GM20431 (cell line): ENCODE results near the gene SIAH3.
"Not testable (repeated sequence)": the region's sequence is repeated elsewhere in the genome, so short reads cannot be mapped to it uniquely, and the experiment has no call there.

Experiments used
- in situ Hi-C: fragments of 300-500 bp; cut with MseI, MboI; formaldehyde crosslinking; loops from one replicate; pipeline ENCODE4 v1.15.0; 2020; ENCODE audit warnings: low sequenced_read_pairs; ENCODE audit not compliant: unreplicated experiment

Gene SIAH3, protein sequence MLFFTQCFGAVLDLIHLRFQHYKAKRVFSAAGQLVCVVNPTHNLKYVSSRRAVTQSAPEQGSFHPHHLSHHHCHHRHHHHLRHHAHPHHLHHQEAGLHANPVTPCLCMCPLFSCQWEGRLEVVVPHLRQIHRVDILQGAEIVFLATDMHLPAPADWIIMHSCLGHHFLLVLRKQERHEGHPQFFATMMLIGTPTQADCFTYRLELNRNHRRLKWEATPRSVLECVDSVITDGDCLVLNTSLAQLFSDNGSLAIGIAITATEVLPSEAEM

DNA sequence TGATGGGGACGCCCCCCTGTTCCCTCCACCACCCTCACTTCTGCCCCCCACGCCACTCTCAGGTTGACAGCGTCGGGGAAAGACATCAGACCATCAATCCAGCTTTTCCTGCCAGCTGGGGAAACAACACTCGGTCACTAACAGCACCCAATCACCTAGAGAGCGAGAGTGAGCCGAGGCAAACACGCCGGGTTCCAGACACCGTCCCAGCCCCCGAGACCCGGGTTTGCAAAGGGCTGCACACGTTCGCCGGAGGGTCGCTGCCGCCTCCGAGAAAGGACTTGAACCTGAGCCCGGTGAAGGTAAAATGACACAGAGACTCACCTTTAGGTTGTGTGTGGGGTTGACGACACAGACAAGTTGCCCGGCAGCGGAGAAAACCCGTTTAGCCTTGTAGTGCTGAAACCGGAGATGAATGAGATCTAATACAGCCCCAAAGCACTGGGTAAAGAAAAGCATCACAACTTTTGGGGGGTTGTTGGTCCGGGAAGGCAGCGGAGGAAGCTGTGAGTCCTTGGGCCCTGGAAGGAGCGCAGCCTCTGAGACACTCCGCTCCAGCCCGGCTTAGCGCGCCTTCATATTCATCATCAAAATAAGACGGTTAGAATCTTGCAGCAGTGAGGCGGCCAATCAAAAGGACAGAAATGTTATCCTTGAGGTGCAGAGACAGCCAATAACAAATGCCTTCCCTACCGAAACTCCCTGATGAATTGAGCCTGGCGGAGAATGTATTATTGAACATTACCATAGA is at the start of gene SIAH3:
TSS of gene SIAH3 (minus strand) at position 583 of the 751 bp plus-strand sequence. CDS start at position 459, 124 bp downstream.
- in situ Hi-C loops = no loop called here

DNA sequence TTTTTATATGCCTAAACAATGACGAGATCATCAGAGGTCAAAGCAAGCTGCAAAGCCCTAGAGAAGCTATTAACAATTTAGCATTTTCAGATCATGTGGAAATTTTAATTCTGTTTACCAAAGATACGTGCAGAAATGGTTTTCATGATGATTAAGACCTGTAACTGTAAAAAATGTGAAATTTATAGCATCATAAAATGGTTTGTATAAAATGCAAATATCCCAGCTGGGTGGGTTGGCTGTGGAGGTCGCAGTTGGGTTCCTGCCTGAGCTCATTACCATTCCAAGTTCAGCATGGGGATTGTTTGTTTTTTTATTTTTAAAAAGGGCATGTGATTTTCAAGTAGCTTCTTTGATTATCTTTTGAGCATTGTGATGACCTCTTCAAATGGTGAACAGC is 47.9 kb upstream of the SIAH3 start:
- in situ Hi-C loops = no loop called here

DNA sequence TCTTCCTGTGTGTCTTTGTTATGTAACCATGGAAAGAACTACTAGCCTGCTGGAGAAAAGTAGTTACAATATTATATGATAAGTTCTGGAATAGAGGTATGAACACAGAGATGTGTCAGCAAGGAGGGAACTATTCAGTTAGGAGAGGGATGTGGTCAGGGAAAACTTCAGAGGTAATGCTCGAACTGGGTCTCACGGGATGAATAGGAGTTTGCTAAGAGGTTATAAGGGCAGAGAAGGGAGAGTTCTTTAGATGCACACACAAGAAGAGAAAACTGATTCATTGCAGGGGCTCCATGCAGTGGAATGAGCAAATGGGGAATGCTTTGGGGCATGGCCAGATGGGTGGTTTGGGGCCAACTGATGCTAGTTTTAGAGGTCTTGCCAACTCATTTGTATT is 46.0 kb upstream of the SIAH3 start:
- in situ Hi-C loops = no loop called here

DNA sequence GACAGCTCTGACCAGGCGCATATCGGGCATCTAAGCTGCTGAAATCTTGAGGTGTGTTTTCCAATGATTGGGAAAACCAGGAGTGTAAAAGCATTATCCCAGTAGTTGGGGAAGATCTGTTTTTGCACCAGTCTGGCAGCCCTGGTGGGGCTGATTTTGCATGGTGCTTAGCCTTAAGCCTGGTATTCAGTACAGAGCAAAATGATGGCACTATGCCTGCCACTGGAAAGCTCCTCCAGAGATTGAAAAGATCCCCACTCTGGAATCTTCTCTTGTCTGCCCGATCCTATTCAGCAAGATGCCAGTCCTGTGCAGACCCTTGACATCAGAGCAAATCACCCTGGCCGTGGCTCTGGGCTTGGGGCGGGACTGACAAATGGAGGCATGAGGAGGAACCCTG is 44.7 kb upstream of the SIAH3 start:
- in situ Hi-C loops = no loop called here

DNA sequence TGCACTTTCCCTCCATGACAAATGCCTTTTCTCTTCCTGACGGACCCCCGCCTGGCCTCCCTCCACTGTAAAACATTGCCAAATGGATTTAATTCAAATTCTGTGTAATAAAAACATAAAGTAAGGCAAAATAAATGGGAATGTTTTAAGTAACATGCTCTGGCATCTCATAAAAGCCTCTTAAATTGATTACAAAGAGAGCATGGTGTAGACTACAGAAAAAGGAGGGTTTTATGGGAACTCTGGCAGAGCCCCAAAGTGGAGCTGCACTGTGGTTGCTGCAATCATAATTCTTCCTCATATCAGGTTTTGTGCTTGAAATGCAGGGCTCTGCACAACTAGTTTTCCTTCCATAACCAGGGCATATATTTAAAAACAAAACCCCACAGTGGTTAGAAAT is 44.3 kb upstream of the SIAH3 start:
- in situ Hi-C loops = no loop called here

DNA sequence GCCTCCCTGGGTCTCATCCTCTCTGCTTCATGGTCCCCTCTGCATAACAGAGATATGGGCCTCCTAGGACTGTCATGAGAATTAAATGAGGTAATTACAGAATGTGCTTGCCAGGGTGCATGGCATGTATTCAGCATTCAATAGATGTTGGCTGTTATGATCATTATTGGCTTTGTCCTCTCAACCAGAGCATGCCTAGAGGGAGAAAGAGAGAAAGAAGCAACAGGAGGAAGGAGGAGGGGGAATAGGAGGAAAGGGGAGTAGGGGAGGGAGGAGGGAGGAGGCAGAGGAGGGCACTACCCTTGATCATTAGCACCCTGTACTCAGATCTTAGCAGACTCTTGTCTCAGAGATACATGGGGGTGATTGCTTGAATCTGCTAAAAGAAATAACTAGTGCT is 41.0 kb upstream of the SIAH3 start:
- in situ Hi-C loops = no loop called here

DNA sequence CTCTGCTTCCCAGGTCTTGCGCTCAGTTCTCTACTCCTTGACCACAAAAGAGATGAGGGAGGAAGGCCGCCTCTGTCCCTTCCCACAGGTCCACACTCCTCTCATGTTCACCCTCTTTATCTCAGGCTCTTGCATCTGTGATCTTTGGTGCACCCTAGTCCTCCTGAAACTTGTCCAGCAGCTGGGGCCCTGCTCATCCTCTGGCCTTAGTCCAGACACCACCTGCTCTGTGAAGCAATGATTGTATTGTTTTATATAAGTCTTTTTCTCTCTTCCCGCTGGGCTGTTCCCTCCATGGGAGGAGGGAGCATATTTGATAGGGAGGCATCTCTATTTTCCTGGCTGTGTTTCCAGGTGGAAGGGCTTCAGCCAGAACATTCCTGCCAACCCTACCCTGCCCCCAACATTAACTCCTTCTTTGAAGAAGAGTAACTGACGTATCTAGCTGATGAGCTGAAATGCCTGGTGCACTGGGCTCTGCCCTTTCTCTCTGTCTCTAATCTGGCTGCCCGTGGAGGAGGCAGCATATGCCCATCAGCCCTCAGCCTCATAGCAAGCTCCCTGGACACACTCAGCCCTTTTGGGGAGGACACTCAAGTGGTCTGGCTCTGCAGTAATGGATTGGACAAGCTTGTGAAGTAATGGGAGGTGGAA is 38.2 kb upstream of the SIAH3 start:
- in situ Hi-C loops = no loop called here

- in situ Hi-C loops = no loop called here
Measured at GRCh38 chr13:45886466-45886865, 34.9 kb upstream of the SIAH3 start.

GRCh38 chr13:45885194-45885593 is 33.6 kb upstream of the SIAH3 start:
- in situ Hi-C loops = no loop called here

DNA sequence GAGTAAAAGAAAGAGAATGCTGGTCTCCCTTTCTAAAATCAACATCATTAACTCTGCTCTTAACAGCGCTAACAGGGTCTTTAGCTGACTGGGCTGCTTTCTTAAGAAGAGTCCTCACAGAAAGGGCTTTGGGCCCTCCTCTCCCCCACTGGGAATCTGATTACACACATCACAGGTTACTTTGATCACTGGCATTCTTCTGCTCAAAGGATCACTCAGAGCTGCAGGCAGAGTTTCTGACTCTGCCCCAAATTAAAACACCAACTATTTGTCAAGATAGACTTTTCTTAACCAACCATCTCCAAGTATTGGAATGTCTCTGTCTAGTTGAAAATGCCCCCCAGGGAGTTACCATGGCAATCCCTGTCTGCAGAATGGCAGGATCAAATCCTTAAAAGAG is 31.1 kb upstream of the SIAH3 start:
- in situ Hi-C loops = no loop called here

GRCh38 chr13:45881353-45881752 is 29.8 kb upstream of the SIAH3 start:
- in situ Hi-C loops = no loop called here

- in situ Hi-C loops = no loop called here
Measured at GRCh38 chr13:45880242-45880641, 28.7 kb upstream of the SIAH3 start.

- in situ Hi-C loops = no loop called here
Measured at GRCh38 chr13:45879666-45880065, 28.1 kb upstream of the SIAH3 start.

- in situ Hi-C loops = no loop called here
Measured at GRCh38 chr13:45878966-45879365, 27.4 kb upstream of the SIAH3 start.

- in situ Hi-C loops = no loop called here
Measured at GRCh38 chr13:45876781-45877180, 25.2 kb upstream of the SIAH3 start.

- in situ Hi-C loops = no loop called here
Measured at GRCh38 chr13:45875951-45876350, 24.4 kb upstream of the SIAH3 start.

DNA sequence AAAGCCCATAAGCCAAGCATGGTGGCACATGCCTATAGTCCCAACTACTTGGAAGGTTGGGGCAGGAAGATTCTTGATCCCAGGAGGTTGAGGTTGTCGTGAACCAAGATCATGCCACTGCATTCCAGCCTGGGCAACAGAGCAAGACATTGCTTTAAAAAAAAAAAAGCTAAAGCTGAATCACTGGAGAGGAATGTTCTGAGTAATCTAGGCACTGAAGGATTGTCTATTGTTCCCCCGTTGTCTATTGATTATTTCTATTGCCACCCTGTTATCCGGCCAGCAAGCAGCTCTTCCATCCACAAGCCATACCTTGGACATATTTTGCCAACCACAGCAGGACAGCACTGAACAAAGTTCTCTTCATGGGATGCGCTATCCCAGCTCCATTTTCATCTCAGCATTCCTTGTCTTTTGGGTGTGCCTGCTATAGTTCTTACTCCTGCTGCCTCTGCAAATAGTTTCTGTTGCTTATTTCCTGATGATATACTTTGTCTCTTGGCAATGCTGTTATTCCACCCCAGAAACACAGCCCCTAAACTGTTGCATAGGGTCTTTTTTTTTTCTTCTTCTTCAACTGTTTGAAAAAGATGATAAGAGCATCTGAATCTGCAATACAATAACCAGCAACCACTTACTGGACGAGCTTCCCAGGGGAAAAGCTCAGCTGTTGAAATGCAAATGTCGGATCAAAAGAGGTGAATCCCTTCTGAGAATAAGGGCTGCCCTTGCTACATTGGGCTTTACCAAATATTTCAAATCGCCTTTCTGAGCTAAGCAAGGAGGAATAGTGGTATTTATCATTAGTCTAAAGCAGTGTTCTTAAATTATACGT is 22.2 kb upstream of the SIAH3 start:
- in situ Hi-C loops = no loop called here

DNA sequence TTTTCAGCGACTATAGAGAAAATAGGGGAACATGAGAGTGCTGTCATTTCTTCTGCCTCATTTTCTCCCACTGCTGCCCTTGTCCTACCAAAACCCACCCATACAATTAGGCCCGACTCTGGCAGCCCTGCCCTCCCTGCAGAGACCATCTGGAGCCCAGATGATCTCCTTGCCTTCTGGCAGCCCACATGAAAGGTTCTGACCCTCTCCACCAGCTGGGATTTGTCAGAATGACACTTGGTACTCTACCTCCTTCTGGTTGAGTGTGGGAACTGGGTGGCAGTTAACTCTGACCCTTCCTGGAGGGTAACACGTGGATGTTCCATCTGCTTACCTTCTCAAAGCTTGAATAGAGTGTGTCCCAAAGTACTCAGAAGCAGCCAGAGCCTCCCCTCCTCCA is 21.0 kb upstream of the SIAH3 start:
- in situ Hi-C loops = no loop called here

DNA sequence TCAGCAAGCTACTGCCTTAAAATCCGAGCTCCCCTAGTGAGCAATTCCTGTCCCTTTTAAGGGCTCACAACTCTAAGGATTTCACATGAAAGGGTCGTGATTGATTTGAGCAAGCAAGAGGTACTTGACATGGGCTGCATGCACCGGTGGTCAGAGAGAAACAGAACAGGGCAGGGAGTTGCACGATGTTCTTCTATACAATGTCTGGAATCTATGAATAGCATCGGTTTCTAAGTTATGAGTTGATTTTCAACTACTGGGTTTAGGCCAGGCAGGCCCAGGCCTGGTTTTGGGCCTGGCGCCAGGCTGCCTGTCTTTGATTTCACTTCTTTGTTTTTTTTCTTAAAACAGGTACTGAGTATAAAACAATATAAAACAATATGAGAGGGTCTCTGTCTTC is 19.6 kb upstream of the SIAH3 start:
- in situ Hi-C loops = not testable (repeated sequence)

- in situ Hi-C loops = no loop called here
Measured at GRCh38 chr13:45870232-45870631, 18.7 kb upstream of the SIAH3 start.
